Measurements from ENCODE around the gene AVEN.

AVEN gene

GRCh38 chr15:33985287-33985686, 53.7 kb downstream of the AVEN start:
- no peak for DNase-seq (ENCODE audit: low read depth)

DNA sequence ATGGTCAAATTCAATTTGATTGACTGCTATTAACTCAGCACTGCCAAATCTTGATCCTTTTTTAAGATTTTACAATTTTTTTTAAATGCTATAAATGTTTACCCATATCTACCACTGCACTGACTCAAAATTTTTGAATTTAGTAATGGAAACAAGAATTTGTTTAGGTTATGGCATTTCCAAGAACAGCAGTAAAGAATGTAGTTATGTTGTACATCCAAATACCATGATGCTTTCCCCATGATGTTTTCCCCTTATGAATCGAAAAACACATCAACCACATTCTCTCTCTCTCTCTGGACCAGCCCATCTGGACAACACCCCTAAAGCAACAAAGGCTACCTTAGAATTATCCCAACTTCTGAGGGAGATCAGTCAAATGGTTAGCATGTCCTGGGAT, 56.5 kb downstream of the AVEN start:
- DNase-seq (ENCODE audit: low read depth), result no peak

- DNase-seq (ENCODE audit: low read depth), result no peak
These were observed 58.8 kb downstream of the AVEN start for GRCh38 chr15:33980159-33980558.

DNA sequence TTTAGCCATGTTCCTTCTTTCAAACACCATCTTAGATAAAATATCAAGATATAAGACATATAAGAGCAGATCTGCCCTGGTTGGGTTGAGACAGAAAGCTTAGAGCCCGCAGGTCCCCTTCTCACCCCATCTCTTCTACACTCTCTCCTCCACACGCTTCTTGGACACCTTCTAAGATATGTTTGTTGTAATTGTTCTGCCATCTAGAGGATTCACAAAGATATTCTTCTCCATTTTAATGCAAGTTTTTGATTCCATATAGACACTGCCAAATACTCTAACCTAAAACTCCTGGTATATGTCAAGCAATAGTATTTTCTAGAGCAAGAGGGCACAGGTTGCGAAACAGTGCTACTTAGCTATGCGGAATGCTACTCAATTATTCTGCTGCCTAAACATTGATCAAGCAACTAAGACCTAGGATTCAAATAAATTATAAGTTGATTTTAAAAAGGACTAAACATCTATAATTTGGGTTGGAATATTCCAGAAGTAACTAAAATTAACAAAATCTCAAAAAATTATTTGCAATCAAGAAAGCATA, 63.9 kb downstream of the AVEN start:
- DNase-seq (ENCODE audit: low read depth), result no peak

DNA sequence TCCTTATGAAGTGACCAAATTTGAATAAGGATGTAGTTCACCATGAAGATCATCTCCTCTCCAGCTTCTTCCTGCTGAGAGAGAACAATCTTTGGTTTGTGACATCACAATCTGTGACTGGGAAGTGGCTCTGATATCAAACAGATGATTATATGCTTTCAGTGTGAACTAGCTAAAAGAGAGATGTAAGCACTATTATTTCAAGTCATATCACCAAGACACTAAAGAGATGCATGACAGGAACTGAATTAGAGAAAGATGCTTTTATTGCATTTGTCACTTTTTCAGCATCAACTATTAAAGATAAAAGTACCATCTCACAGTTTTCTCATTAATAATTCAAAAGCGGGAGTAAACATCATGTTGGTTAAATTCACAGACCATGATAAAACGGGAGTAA, 67.2 kb downstream of the AVEN start:
- no peak for DNase-seq (ENCODE audit: low read depth)

DNA sequence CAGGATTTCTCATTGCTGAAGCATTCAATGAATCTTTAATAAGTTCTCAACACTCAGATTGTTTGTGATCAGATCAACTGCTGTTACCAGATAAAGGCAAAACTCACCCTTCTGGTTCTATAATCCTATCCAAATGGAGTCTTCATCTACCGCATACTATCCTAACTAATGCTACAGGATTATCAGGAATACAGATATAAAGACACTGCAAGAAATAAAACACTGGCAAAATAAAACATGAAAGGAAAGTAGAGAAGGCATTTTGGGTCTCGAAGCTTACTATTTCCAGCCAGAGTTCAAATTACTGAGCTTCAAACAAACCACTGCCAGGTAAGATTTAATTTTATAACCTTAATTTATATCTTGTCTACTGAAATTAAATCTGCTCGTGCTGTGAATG, 70.2 kb downstream of the AVEN start:
- no peak for DNase-seq (ENCODE audit: low read depth)

GRCh38 chr15:33968224-33968623, 70.8 kb downstream of the AVEN start, which contains the start of gene CHRM5:
TSS of gene CHRM5 (plus strand) at chr15:33968497. CDS start at chr15:34062718, 94,221 bp downstream.
- DNase-seq (ENCODE audit: low read depth), result no peak

DNA sequence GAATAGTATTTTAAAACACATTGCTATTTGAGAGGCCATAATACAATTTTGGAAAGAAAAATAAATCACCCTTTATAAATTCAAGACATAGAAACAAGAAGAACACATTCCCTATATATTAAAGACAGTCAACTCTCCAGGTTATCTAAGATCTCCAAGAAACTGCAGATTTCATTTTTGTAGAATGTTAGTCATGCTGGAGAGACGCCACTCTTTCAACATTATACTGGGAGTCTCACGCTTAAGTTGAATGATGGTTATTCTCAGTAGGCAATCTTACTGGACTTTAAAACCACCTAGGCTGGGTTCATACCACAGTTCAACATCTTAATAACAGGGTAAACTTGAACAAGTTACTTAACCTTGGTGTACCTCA, 74.4 kb downstream of the AVEN start:
- no peak for DNase-seq (ENCODE audit: low read depth)

DNA sequence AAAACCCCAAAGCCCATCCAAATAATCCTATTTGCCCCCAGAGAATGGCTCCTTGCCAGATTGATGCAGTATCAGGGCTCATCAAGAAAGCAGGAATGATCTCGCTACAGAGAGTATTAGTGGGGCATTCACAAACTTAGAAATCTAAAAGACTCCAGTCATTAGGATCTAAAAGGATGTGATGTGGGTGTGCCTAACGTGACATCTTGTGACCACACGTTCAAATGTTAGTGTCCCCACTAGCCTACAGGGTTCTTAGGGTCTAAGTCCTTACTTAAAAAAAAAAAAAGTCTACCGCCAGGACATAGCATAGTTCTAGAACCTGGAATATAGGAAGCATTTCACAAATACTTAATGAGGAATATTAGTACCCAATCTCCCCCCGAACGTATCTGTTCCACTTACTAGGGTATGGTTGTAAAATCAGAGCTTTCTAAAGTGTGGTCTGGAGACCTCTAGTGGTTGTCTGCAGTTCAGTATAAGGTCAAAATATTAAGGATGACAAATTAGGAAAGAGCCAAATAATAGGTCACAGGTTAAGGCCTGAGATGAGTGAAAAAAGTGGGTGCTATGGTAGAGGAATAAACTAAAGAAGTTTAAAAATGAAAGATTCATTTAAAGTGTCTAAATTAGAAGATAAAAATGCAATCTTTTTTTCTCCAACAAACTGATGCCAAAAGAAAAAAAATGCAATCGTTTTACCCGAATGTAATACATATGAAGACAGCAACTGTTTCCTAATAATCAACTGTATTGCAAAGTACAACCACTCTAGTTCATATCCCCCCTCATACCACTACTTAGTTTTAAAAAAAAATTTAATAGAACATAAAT, 75.0 kb downstream of the AVEN start:
- DNase-seq (ENCODE audit: low read depth), result no peak

GRCh38 chr15:33960549-33960935, 78.5 kb downstream of the AVEN start:
- no peak for DNase-seq (ENCODE audit: low read depth)

DNA sequence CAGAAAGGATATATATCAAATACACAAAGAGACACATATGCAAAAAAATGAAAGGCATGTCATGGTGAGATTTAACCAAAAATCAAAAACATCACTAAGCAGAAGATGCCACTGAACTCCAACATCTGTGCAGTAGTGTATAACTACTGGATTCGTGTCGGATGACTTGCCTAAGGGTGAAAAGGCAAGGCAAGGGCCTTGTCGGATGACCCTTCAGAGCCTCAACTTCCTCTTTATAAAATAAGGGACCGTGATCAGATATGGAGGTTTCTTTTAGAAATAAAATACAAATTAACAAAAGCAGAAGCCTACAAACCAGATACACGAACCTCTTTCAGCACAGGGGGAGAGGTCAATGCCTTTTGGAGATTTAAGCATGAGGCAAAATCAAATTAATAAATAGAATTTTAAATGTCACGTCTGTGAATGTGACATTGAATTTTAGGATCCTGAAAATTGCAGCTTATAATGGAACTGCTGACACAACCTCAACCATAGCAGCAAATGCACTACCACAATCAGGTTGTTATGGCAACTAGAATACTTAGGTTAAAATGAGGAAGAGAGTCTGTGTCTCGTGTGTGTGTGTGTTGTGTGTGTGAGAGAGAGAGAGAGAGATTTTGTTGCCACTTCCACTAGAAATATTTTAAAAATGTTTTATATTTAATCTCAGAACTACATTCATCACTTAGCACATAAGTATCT, 79.0 kb downstream of the AVEN start:
- DNase-seq (ENCODE audit: low read depth), result no peak

DNA sequence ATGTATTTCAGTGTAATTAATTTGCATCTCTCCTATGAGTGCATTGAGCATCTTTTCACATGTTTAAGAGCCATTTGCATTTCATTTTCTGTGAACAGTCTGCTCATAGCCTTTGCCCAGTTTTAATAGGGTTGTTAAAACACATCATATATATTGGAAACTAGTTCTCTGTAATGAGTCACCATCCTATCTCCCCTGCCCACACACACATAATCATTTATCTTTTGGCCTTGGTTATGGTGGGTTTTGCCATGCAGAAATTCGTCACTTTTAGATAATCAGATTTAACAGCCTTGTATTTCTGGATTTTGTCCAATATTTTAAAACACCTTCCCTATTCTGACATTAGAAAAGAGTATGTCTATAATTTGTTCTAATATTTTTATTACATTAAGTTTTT, 82.6 kb downstream of the AVEN start:
- no peak for DNase-seq (ENCODE audit: low read depth)

DNA sequence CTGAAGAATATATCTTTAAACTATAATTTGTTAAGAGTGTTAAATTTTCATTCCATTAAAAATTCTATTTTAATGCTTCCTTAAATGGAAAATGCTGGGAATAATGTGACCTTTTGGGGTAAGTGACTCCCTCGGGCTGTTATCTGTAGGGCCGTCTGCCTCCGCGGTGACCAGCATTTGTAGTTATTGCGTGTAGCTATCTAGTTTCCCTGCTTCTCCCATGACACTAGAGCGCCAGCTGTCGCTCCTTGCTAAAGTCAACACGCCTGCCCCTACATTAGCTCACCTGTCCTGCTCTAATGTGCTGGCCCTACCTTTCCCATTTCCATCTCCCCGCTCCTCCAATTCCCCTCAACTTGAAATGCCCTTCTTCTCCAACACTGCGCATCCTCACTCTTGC, 83.1 kb downstream of the AVEN start:
- DNase-seq (ENCODE audit: low read depth), result no peak

- no peak for DNase-seq (ENCODE audit: low read depth)
These were observed 92.9 kb downstream of the AVEN start for GRCh38 chr15:33946152-33946551.

DNA sequence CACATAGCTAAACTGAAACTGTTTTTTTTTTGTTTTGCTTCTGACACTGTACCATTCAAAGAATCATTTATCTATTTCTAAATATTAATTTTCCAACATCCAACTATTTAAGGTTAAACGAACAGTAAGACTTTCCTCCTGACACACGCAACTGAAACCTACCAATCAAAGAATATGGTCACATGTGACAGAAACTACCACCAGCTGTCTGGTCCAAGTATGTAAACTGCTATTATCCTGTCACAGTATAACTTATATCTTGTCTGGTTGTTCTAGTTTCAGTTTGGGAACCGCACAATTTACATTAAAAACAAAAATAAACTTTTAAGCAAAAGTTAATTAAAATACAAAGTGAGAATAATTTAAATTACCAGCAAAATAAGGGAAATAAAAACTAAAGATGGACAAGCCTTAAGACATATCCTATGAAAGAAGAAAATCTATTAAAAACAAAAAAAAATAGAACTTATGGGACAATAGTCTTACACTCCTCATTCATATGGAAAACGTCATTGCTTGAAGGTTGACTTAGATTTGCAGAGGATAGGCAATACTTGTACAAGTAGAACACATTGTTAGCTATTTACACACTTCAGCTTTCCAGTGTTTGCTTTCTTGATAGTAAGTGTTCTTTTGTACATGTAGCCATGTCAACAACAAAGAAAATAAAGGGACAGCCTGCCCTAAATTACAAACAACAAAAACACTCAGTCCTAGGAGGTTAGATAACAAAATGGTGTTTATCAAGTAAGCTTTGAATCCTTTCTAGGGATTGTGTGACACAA, 97.5 kb downstream of the AVEN start:
- no peak for DNase-seq (ENCODE audit: low read depth)

GRCh38 chr15:33934921-33935320, 104.1 kb downstream of the AVEN start:
- no peak for DNase-seq (ENCODE audit: low read depth)

DNA sequence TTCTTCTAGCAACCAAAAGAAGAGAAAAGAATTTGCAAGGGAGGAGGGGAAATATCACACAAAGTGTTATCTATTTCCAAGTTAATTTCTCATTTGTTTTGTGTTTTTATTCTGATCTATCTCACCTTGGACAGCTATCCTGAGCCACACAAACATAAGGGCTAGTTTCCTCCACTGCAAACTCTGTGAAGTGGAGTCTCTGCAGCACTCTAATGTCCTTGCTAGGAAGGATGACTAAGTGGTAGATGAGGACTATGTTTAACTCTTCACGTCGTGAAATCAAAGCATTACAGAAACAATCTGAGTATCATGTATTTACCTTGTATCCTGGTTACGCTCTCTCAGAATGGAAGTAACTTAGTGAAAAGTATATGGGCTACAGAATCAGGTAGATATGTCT, 104.6 kb downstream of the AVEN start:
- DNase-seq (ENCODE audit: low read depth), result no peak

- no peak for DNase-seq (ENCODE audit: low read depth)
These were observed 106.3 kb downstream of the AVEN start for GRCh38 chr15:33932734-33933133.

DNA sequence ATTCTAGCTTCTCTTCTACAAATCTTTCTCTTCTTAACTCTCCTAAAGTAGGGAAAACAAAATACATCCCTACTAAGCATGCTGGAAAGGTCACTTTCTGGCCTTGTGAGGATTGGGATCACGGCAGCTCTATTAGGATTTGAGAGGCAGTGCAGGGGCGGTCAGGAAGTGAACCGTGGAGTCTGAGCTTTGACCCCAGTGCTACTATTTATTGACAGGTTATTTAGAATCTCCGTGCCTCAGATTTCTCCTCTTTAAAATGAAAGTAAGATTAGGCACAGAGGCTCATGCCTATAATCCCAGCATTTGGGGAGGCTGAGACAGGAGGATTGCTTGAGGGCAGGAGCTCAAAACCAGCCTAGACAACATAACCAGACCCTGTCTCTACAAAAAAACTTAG, 112.7 kb downstream of the AVEN start:
- DNase-seq (ENCODE audit: low read depth), result no peak

- DNase-seq (ENCODE audit: low read depth), result no peak
These were observed 115.6 kb downstream of the AVEN start for GRCh38 chr15:33923446-33923845.

DNA sequence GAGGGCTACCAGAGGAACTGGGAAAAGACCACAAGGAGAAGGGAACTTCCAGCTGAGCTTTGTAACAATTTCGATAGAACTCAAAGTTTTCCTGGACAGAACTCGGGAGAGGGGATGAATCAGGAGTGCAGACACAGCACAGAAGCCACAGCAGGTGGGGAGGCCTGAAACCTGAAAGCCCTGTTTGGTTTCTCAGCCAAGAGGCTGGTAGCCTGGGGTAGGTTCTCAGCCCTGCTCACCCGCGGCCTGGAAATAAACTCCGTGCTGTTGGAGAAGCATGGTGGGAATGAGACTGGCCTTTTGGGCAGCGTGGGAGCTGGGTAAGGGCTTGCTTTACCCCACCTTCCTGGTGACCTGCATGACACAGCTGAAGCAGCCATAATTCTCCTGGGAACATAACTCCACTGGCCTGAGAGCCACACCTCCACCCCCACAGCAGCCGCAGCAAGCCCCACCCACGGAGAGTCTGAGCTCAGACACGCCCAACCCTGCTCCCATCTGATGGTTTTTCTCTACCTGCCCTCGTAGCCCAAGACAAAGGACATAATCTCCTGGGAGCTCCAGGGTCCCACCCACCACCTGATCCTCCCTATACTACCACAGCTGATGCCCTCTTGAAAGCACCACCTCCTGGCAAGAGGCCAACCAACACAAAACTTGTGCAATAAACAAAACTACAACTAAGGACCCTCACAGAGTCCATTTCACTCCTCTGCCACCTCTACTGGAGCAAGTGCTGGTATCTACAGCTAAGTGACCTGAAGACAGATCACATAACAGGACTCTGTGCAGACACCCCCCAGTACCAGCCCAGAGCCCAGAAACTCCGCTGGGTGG, 123.2 kb downstream of the AVEN start:
- DNase-seq (ENCODE audit: low read depth), result no peak

DNA sequence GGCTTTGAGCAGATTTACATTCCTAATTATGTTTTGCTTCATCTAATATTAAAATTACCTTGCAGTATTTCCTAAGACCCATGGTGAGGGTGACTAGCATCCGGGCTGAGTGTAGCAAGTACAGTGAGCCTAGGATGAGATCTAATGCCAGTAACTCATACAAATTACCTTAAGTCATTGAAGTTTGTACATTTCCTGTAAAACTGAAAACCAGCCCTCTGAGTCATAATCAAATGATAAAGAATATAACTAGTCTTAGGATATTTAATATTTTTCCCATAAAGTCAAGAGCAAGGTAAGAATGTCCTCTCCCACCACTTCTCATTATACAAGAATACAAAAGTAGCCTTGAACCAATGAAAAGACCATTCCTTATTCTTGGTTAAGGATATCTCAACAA, 125.5 kb downstream of the AVEN start:
- no peak for DNase-seq (ENCODE audit: low read depth)

Data from activated T-cell treated with anti-CD3 and anti-CD28 coated beads for 48 hours (primary cell).